H9 (cell line): ENCODE results near the gene TBC1D17. TPM values are rescaled to one million over a fixed set of nuclear protein-coding genes. Genes with fewer than 3 reads are reported as not detected.
A peak's percentile ranks its signal among the peaks of the same experiment; 100 is the strongest.

Experiments used
- DNase-seq: peaks from one replicate; pipeline ENCODE4 v3.0.0-alpha.2; 2017
- H2AFZ ChIP-seq: one replicate; pipeline ENCODE4 v1.6.1; 2013; ENCODE audit warnings: mild to moderate bottlenecking, low read length, control low read depth, moderate library complexity
- H2AK5ac ChIP-seq: 2 replicates; pipeline ENCODE4 v1.6.1; 2013; ENCODE audit warnings: low read length, control low read depth, mixed read lengths; ENCODE audit not compliant: insufficient read length
- H2BK120ac ChIP-seq: one replicate; pipeline ENCODE4 v1.6.1; 2013; ENCODE audit warnings: low read depth, mild to moderate bottlenecking, low read length, control low read depth, inconsistent platforms; ENCODE audit not compliant: poor library complexity, severe bottlenecking
- H2BK12ac ChIP-seq: 2 replicates; pipeline ENCODE4 v1.6.1; 2013; ENCODE audit warnings: low read length, control low read depth, mixed read lengths, low read depth; ENCODE audit not compliant: insufficient read length
- H2BK15ac ChIP-seq: 2 replicates; pipeline ENCODE4 v1.6.1; 2013; ENCODE audit warnings: low read depth, low read length, control low read depth
- H2BK20ac ChIP-seq: one replicate; pipeline ENCODE4 v1.6.1; 2013; ENCODE audit warnings: low read depth, mild to moderate bottlenecking, low read length, control low read depth, inconsistent platforms; ENCODE audit not compliant: poor library complexity, severe bottlenecking
- H2BK5ac ChIP-seq: 2 replicates; pipeline ENCODE4 v1.6.1; 2013; ENCODE audit warnings: low read length, control low read depth, mixed read lengths; ENCODE audit not compliant: insufficient read length
- H3K14ac ChIP-seq: 2 replicates; pipeline ENCODE4 v1.6.1; 2013; ENCODE audit warnings: low read length, control low read depth; ENCODE audit not compliant: insufficient read depth
- H3K18ac ChIP-seq: 2 replicates; pipeline ENCODE4 v1.6.1; 2013; ENCODE audit warnings: low read depth, mild to moderate bottlenecking, mixed read lengths, low read length, control low read depth; ENCODE audit not compliant: insufficient read length
- H3K23ac ChIP-seq: 2 replicates; pipeline ENCODE4 v1.6.1; 2013; ENCODE audit warnings: low read length, control low read depth, mixed read lengths, low read depth; ENCODE audit not compliant: insufficient read length
- H3K23me2 ChIP-seq: 2 replicates; pipeline ENCODE4 v1.6.1; 2013; ENCODE audit warnings: low read depth, mild to moderate bottlenecking, mixed read lengths, low read length, control low read depth; ENCODE audit not compliant: insufficient read length, poor library complexity, severe bottlenecking
- H3K27ac ChIP-seq: 2 replicates; pipeline ENCODE4 v1.5.1; 2013; ENCODE audit warnings: low read length, control low read depth, mixed read lengths, low read depth; ENCODE audit not compliant: insufficient read length
- H3K27me3 ChIP-seq: 2 replicates; pipeline ENCODE4 v1.6.1; 2013; ENCODE audit warnings: low read length, control low read depth, inconsistent platforms; ENCODE audit not compliant: insufficient read depth
- H3K4ac ChIP-seq: 2 replicates; pipeline ENCODE4 v1.6.1; 2013; ENCODE audit warnings: low read depth, mild to moderate bottlenecking, control low read depth, inconsistent platforms, low read length, moderate library complexity
- H3K4me1 ChIP-seq: 2 replicates; pipeline ENCODE4 v1.6.1; 2013; ENCODE audit warnings: low read length, control low read depth, inconsistent platforms; ENCODE audit not compliant: insufficient read depth
- H3K4me2 ChIP-seq: 2 replicates; pipeline ENCODE4 v1.6.1; 2013; ENCODE audit warnings: low read length, control low read depth, mixed read lengths; ENCODE audit not compliant: insufficient read length, insufficient read depth
- H3K56ac ChIP-seq: 2 replicates; pipeline ENCODE4 v1.6.1; 2013; ENCODE audit warnings: low read depth, mild to moderate bottlenecking, mixed read lengths, low read length, control low read depth; ENCODE audit not compliant: insufficient read length
- H3K79me1 ChIP-seq: 2 replicates; pipeline ENCODE4 v1.6.1; 2013; ENCODE audit warnings: low read depth, mild to moderate bottlenecking, moderate library complexity, low read length, control low read depth, inconsistent platforms; ENCODE audit not compliant: insufficient read depth, poor library complexity, severe bottlenecking
- H3K79me2 ChIP-seq: 2 replicates; pipeline ENCODE4 v1.6.1; 2013; ENCODE audit warnings: low read length, control low read depth, inconsistent platforms; ENCODE audit not compliant: insufficient read depth
- H3K9ac ChIP-seq: 2 replicates; pipeline ENCODE4 v1.6.1; 2013; ENCODE audit warnings: low read length, control low read depth, mixed read lengths; ENCODE audit not compliant: insufficient read length; ENCODE audit errors: extremely low read depth
- H3K9me3 ChIP-seq: one replicate; pipeline ENCODE4 v1.6.1; 2013; ENCODE audit warnings: low read depth, low read length, inconsistent platforms; ENCODE audit not compliant: control insufficient read depth
- H3T11ph ChIP-seq: one replicate; pipeline ENCODE4 v1.6.1; 2013; ENCODE audit warnings: mild to moderate bottlenecking, low read length, control low read depth, inconsistent platforms
- H4K20me1 ChIP-seq: one replicate; pipeline ENCODE4 v1.6.1; 2013; ENCODE audit not compliant: control insufficient read depth, insufficient read length, insufficient read depth
- H4K5ac ChIP-seq: 2 replicates; pipeline ENCODE4 v1.6.1; 2013; ENCODE audit warnings: low read depth, mild to moderate bottlenecking, mixed read lengths, low read length, control low read depth; ENCODE audit not compliant: insufficient read length
- H4K8ac ChIP-seq: replicated peaks from 2 replicates; pipeline ENCODE4 v1.6.1; 2013; ENCODE audit warnings: low read length, control low read depth, mixed read lengths, low read depth; ENCODE audit not compliant: insufficient read length
- H4K91ac ChIP-seq: 2 replicates; pipeline ENCODE4 v1.6.1; 2013; ENCODE audit warnings: low read depth, mild to moderate bottlenecking, moderate library complexity, mixed read lengths, low read length, control low read depth; ENCODE audit not compliant: insufficient read length
- H3K27ac Mint-ChIP-seq, 3 experiments: 2 replicates in 2 of 3; 3 replicates in 1 of 3; pipeline ENCODE4 v1.8.0; 2020 to 2021; ENCODE audit warnings: mixed read lengths in 3 of 3, mild to moderate bottlenecking in 1 of 3, moderate library complexity in 1 of 3
- H3K27me3 Mint-ChIP-seq: 2 replicates; pipeline ENCODE4 v1.8.0; 2021; ENCODE audit warnings: low read depth, mild to moderate bottlenecking, moderate library complexity, mixed read lengths
- H3K36me3 Mint-ChIP-seq, 3 experiments: 2 replicates in 2 of 3; 3 replicates in 1 of 3; pipeline ENCODE4 v1.8.0; 2020 to 2021; ENCODE audit warnings: low read depth in 3 of 3, mixed read lengths in 3 of 3; ENCODE audit not compliant: insufficient read depth in 1 of 3
- H3K4me1 Mint-ChIP-seq, 2 experiments: 2 replicates each; pipeline ENCODE4 v1.8.0; 2020; ENCODE audit warnings: mixed read lengths in 2 of 2
- H3K4me3 Mint-ChIP-seq, 2 experiments: 2 replicates in 1 of 2; 3 replicates in 1 of 2; pipeline ENCODE4 v1.8.0; 2020 to 2021; ENCODE audit warnings: mild to moderate bottlenecking in 2 of 2, mixed read lengths in 2 of 2, moderate library complexity in 1 of 2
- H3K9me3 Mint-ChIP-seq, 2 experiments: 2 replicates in 1 of 2; 3 replicates in 1 of 2; pipeline ENCODE4 v1.8.0; 2020; ENCODE audit warnings: mild to moderate bottlenecking in 2 of 2, mixed read lengths in 2 of 2, moderate library complexity in 1 of 2
- CTCF ChIP-seq: fragments of 200-600 bp; sonication (generic); conservative IDR thresholded peaks from 3 replicates; pipeline ENCODE4 v1.8.0; 2021; ENCODE audit warnings: antibody characterized with exemption, mild to moderate bottlenecking
- WGBS: extraction: QIAGEN DNeasy Blood & Tissue Kit; methylation state at CpG from one replicate; pipeline ENCODE4 v1.1.7; 2013; ENCODE audit warnings: missing lambda C conversion rate, low lambda C conversion rate, mixed read lengths; ENCODE audit not compliant: insufficient read length; ENCODE audit errors: extremely low coverage; 5-methylcytosine and 5-hydroxymethylcytosine counted together
- total RNA-seq: library from RNA; stranded (reverse); gene quantifications from 2 replicates; pipeline ENCODE4 v1.2.1, GENCODE V29; 2021

The TBC1D17 gene
- total RNA-seq, 1 experiment from 2014 or later, result 33.6 TPM

GRCh38 chr19:49875177-49875576 is 2.3 kb upstream of the TBC1D17 start:
- Histone ChIP-seq H4K8ac (no peak overlapping the region), H3K23me2 (peaks cover 12% of the 10 kb centered on the region), H3K56ac (no peak overlapping the region), H3K79me1 (no peaks in the 10 kb centered on the region), H4K91ac (no peak overlapping the region), H3K14ac (no peak overlapping the region), H2BK12ac (no peak overlapping the region), H2AFZ (no peak overlapping the region), H3K79me2 (no peaks in the 10 kb centered on the region; the same call in 1 of the 2 replicates), H3K4me1 (peaks cover 2% of the 10 kb centered on the region; the same call in 1 of the 2 replicates), H3K9ac (peak overlapping the region; percentile 86), H4K5ac (no peak overlapping the region), H3K9me3 (no peaks in the 10 kb centered on the region), H3K4ac (no peak overlapping the region), H3K27me3 (no peaks in the 10 kb centered on the region), H2BK20ac (no peak overlapping the region), H2BK5ac (no peak overlapping the region), H2AK5ac (no peak overlapping the region), H3K18ac (no peak overlapping the region), H3T11ph (no peak overlapping the region), H3K27ac (no peak overlapping the region), H2BK120ac (no peak overlapping the region), H3K4me2 (peak overlapping the region; percentile 59), H3K23ac (no peak overlapping the region), H2BK15ac (no peak overlapping the region), H4K20me1 (no peaks in the 10 kb centered on the region)
- Mint-ChIP-seq H3K27ac (peak overlapping the region in 1 of 3 experiments; percentile 86; a peak in 4 of 7 replicates), H3K4me3 (no peak overlapping the region; a peak in 1 of 5 replicates), H3K36me3 (peaks cover 14 to 26% (median 18%) of the 10 kb centered on the region in 3 experiments), H3K4me1 (peaks cover 22 to 29% of the 10 kb centered on the region in 2 experiments), H3K9me3 (no peaks in the 10 kb centered on the region), H3K27me3 (no peaks in the 10 kb centered on the region)
- DNase-seq, result no peak
- WGBS, result no CpG with 5 or more reads among the region's 4 CpGs
- TF ChIP-seq CTCF, result no peak
